HUES64 (cell line): ENCODE data around the gene BMP2K.

Experiments used
- H3K27ac ChIP-seq: 2 replicates; pipeline ENCODE4 v1.7.0; 2013; ENCODE audit warnings: low read depth, low read length, inconsistent platforms
- H3K27me3 ChIP-seq: 2 replicates; pipeline ENCODE4 v1.6.1; 2013; ENCODE audit warnings: mild to moderate bottlenecking, low read length; ENCODE audit not compliant: insufficient read depth
- H3K36me3 ChIP-seq: 2 replicates; pipeline ENCODE4 v1.6.1; 2013; ENCODE audit warnings: mild to moderate bottlenecking, low read length; ENCODE audit not compliant: insufficient read depth
- H3K4me1 ChIP-seq: 2 replicates; pipeline ENCODE4 v1.6.1; 2013; ENCODE audit warnings: mild to moderate bottlenecking, low read length, moderate library complexity; ENCODE audit not compliant: insufficient read depth
- H3K4me3 ChIP-seq: 2 replicates; pipeline ENCODE4 v1.5.1; 2013; ENCODE audit warnings: mild to moderate bottlenecking, low read length, moderate library complexity
- H3K9ac ChIP-seq: 2 replicates; pipeline ENCODE4 v1.6.1; 2013; ENCODE audit warnings: mild to moderate bottlenecking, low read depth, low read length
- H3K9me3 ChIP-seq: 2 replicates; pipeline ENCODE4 v1.6.1; 2013; ENCODE audit warnings: low read depth, low read length; ENCODE audit not compliant: insufficient read depth
- WGBS: fragments of 150-250, 120-280 bp; methylation state at CpG from one replicate; pipeline ENCODE4 v1.1.7; 2013; ENCODE audit warnings: missing lambda C conversion rate; 5-methylcytosine and 5-hydroxymethylcytosine counted together

BMP2K gene

GRCh38 chr4:78956975-78957374, 180.8 kb downstream of the BMP2K start:
- no peak overlapping the region for H3K4me3 ChIP-seq
- H3K9ac ChIP-seq, result no peak overlapping the region
- no peaks in the 10 kb centered on the region for H3K4me1 ChIP-seq
- no peaks in the 10 kb centered on the region for H3K9me3 ChIP-seq
- no peaks in the 10 kb centered on the region for H3K36me3 ChIP-seq
- no peaks in the 10 kb centered on the region for H3K27me3 ChIP-seq
- H3K27ac ChIP-seq, result no peak overlapping the region
- 85% methylated on average over 3 of the region's 5 CpGs for WGBS

DNA sequence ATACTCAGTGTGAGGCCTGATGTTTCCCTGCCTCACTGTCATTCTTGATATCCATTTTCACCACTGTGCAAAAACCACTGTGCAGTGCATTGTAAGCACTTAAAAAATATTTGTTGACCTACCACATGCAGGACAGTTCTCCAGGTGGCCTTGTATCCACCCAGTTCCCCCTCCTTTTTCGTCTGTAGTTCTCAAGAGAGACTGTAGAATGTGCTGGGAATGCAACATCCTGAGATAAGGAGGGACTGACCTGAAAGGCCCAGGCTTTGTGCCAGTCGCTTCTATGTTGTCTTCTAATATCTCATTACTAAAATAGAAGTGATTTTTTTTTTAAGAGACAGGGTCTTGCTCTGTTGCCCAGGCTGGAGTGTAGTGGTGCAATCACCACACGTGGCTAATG, 184.8 kb downstream of the BMP2K start:
- Histone ChIP-seq H3K36me3 (no peaks in the 10 kb centered on the region), H3K9ac (no peak overlapping the region), H3K27ac (no peak overlapping the region), H3K27me3 (no peaks in the 10 kb centered on the region), H3K9me3 (0 out of 2 replicates have a peak, but pooled peaks cover 3% of the 10 kb centered on the region), H3K4me3 (no peak overlapping the region), H3K4me1 (no peaks in the 10 kb centered on the region)
- WGBS, result 85% methylated on average over 2 of the region's 3 CpGs
